Neuron (in vitro differentiated cells): Measurements from ENCODE around the gene PIK3CB.
"Not testable (repeated sequence)": the region's sequence is repeated elsewhere in the genome, so short reads cannot be mapped to it uniquely, and the experiment has no call there.

Experiments
- H2AFZ ChIP-seq: one replicate; pipeline ENCODE4 v1.6.1; 2013; ENCODE audit warnings: low read depth, mild to moderate bottlenecking, inconsistent platforms, low read length, moderate library complexity
- H3K27me3 ChIP-seq: one replicate; pipeline ENCODE4 v1.6.1; 2013; ENCODE audit warnings: low read length; ENCODE audit not compliant: insufficient read depth
- H3K36me3 ChIP-seq: one replicate; pipeline ENCODE4 v1.6.1; 2013; ENCODE audit warnings: low read length; ENCODE audit not compliant: insufficient read depth
- H3K4me1 ChIP-seq: one replicate; pipeline ENCODE4 v1.6.1; 2013; ENCODE audit warnings: low read length; ENCODE audit not compliant: insufficient read depth
- H3K4me3 ChIP-seq: 2 replicates; pipeline ENCODE4 v1.5.1; 2013; ENCODE audit warnings: mild to moderate bottlenecking, low read length, moderate library complexity
- H3K9me3 ChIP-seq: one replicate; pipeline ENCODE4 v1.6.1; 2013; ENCODE audit warnings: low read length

Gene PIK3CB

GRCh38 chr3:138620431-138620830 lies 214.3 kb downstream of the PIK3CB start:
- H3K4me1 ChIP-seq = no peaks in the 10 kb centered on the region
- H3K9me3 ChIP-seq = no peaks in the 10 kb centered on the region
- H3K36me3 ChIP-seq = no peaks in the 10 kb centered on the region
- no peak overlapping the region for H3K4me3 ChIP-seq
- no peaks in the 10 kb centered on the region for H3K27me3 ChIP-seq
- H2AFZ ChIP-seq = no peak overlapping the region

GRCh38 chr3:138615462-138615861 lies 219.3 kb downstream of the PIK3CB start:
- H3K27me3 ChIP-seq = no peaks in the 10 kb centered on the region
- H2AFZ ChIP-seq = no peak overlapping the region
- H3K4me3 ChIP-seq = no peak overlapping the region
- no peaks in the 10 kb centered on the region for H3K9me3 ChIP-seq
- no peaks in the 10 kb centered on the region for H3K36me3 ChIP-seq
- H3K4me1 ChIP-seq = no peaks in the 10 kb centered on the region

- no peaks in the 10 kb centered on the region for H3K9me3 ChIP-seq
- no peak overlapping the region for H2AFZ ChIP-seq
- no peak overlapping the region for H3K4me3 ChIP-seq
- H3K27me3 ChIP-seq = peaks cover 11% of the 10 kb centered on the region
- H3K4me1 ChIP-seq = no peaks in the 10 kb centered on the region
- H3K36me3 ChIP-seq = no peaks in the 10 kb centered on the region
Observed at GRCh38 chr3:138609898-138610266, 224.8 kb downstream of the PIK3CB start.

GRCh38 chr3:138608322-138609135 lies 226.2 kb downstream of the PIK3CB start, which contains the start of gene FAIM:
Gene FAIM, plus strand, starts transcription at chr3:138608771. Its CDS starts 10,956 bp downstream, at chr3:138619727.
- peaks cover 2% of the 10 kb centered on the region for H3K9me3 ChIP-seq
- H3K27me3 ChIP-seq = peaks cover 11% of the 10 kb centered on the region
- no peak within 1 kb of the TSS for H2AFZ ChIP-seq
- no peaks in the 10 kb centered on the region for H3K4me1 ChIP-seq
- H3K4me3 ChIP-seq = peak within 1 kb of the TSS; percentile 28
- no peaks in the 10 kb centered on the region for H3K36me3 ChIP-seq

GRCh38 chr3:138604106-138604595 lies 230.6 kb downstream of the PIK3CB start:
- not testable (repeated sequence) for H2AFZ ChIP-seq, H3K4me1 ChIP-seq

More at GRCh38 chr3:138604106-138604595, 230.6 kb downstream of the PIK3CB start:
- not testable (repeated sequence) for H3K36me3 ChIP-seq, H3K27me3 ChIP-seq, H3K4me3 ChIP-seq, H3K9me3 ChIP-seq
